Hematopoietic multipotent progenitor cell treated with erythropoietin and hydrocortisone succinate and interleukin-3 and kit ligand, for 15 days (in vitro differentiated cells): Measurements from ENCODE around the gene GDA.

ENCODE experiments used
- DNase-seq: peaks from one replicate; pipeline ENCODE4 v3.0.0-alpha.2; 2015; ENCODE audit warnings: low spot score

Gene GDA

DNA sequence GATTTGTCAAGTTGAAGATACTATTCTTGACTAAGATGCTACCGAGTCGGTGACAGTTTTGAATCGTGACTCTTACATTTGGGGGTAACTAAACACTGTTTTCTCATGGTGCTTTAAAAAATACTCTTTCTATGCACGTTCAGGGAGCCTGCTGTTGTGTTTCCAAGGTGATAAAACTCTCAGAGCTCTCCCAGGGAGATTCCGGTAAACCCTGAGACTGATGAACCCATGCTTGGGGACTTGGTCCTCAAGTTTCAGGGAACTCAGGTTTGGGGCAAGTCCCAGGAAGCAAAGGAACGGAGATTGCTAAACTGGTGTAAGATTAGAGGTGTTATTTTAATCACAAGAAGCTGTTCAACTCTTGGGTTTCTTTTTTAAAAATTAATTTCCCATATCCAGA, 1.4 kb downstream of the GDA start:
- DNase-seq, result no peak

DNA sequence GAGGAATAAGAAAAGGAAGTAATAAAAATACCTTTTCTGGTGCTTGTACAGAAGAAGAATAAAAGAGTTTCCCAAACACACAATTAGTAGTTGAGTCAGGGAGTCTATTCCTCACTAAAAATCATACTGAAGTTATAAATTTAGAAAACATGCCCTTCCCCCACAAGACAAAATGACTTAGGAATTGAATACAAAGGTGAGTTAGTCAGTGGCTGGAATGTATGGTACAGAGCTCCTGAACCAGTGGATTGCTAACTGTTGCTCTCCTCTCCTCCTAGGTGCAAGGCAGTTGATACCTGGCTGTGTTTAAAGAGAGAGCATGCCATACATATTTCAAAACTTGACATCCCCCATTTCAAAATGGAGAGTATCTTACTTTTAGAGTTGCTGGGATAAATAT, 1.9 kb downstream of the GDA start:
- no peak for DNase-seq

DNA sequence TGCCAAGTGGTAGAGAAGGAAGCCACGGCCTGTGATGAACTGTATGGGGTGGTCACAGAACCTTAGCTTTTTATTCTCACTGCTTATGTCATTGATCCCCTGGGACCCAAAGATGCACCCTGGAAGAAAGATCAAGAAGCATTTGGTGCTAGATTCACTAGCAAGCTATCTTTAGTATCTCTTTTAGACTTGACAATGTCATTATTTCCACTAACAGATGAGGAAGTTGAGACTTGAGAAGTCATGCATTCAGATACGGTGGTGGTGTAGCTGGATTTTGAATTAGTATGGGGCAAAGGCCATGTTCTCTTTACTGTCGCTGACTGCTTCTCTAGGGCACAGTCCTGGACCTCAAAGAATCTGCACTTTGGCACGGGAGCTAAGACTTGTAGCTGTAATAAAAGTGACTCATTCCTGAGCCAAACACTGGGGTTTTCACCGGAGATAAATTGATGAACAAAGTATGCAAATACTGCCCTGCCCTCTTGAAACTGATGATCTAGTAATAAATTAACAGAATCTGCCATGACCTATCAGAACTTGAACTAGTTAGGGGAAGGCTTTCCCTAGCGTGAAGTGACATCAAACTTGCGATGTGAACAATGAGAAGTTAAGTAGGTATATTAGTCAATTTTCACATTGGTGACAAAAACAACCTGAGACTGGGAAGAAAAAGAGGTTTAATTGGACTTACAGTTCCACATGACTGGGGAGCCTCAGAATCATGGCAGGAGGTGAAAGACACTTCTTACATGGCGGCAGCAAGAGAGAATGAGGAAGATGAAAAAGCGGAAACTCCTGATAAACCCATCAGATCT, 5.4 kb downstream of the GDA start:
- DNase-seq, result no peak

DNA sequence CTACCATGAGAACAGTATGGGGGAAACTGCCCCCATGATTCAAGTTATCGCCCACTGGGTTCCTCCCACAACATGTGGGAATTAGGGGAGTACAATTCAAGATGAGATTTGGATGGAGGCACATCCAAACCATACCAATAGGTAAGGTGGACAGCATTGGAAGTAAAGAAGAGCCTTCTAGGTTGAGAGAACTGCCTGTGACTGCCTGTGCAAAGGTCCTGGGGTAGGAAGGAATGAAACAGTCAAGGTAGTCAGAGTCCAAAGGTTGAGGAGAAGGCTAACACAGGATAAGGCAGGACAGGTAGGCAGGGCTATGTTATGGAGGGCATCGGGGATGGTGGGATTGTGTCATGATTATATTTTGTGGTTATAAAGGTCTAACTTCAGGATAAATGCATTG, 6.1 kb downstream of the GDA start:
- DNase-seq, result no peak

DNA sequence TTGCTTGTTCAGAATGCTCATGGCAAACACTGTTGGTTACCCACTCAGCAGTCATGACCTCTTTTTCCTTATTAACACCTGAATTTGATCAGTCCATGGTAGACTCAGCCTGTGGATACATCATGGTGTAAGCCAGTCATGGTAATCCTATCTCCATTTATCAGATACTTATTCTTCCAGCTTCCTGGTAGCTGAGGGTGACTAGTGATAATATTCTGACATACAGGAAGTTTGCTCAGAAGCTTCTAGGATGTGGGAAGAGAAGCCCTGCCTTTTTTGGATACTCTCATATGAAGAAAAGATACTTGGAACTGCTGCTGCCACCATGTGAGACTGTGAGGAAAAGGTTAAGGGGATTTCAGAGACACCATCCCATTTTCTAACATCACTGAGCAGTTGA, 7.3 kb downstream of the GDA start:
- no peak for DNase-seq

DNA sequence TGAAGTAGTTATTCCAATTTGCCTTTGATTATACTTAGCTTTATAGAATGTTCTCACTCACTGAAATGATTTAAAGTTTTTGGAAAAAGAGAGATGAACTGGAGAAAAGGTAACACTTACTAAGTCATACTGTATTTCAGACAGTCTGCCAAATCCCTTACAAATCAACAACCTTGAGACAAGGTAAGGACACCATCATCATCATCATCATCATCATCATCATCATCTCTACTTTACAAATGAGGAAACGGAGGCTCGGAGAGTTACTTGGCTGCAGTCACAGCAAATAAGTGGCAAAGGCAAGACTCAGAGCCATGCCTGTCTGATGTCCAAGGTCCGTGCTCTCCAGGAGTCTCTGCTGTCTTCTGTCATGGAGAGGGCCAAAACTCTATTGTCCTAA, 9.4 kb downstream of the GDA start:
- no peak for DNase-seq

DNA sequence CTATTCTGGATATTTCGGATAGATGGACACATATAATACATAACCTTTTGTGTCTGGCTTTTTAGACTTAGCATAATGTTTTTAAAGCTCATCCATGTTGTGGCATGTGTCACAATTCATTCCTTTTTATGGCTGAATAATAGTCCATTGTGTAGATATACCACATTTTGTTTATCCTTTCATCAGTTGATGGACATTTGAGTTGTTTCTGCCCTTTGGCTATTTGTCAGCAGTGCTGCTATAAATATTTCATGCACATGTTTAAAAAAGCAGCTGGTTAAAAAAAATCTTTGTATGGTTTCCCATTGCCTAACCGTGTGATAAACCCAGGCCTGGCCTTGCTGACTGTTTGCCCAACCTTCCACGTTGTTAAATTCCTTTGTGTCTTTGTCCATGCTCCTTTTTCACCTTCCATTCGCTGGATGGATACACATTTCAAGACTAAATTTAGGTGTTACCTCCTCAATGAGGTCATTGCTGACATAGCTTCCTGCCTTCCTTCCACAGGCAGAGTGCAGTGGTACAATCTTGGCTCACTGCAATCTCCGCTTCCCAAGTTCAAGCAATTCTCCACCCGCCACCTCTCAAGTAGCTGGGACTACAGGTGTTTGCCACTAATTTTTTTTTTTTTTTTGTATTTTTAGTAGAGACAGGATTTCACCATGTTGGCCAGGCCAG, 11.3 kb downstream of the GDA start:
- DNase-seq, result no peak

DNA sequence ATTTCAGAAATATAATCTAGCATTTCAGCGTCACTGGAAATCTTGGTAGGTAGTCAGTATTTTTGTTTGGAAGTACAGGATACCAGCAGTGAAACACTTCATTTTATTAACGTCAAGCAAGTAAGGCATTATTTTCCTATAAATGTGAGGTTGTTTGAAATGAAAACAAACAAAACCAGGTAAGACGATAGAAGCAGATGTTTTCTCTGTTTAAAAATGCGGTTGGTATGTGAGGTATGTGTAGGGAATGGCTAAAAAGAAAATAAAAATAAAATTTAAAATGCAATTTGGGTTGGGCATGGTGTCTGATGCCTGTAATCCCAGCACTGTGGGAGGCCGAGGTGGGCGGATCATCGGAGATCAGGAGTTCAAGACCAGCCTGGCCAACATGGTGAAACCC, 16.1 kb downstream of the GDA start:
- DNase-seq, result no peak

DNA sequence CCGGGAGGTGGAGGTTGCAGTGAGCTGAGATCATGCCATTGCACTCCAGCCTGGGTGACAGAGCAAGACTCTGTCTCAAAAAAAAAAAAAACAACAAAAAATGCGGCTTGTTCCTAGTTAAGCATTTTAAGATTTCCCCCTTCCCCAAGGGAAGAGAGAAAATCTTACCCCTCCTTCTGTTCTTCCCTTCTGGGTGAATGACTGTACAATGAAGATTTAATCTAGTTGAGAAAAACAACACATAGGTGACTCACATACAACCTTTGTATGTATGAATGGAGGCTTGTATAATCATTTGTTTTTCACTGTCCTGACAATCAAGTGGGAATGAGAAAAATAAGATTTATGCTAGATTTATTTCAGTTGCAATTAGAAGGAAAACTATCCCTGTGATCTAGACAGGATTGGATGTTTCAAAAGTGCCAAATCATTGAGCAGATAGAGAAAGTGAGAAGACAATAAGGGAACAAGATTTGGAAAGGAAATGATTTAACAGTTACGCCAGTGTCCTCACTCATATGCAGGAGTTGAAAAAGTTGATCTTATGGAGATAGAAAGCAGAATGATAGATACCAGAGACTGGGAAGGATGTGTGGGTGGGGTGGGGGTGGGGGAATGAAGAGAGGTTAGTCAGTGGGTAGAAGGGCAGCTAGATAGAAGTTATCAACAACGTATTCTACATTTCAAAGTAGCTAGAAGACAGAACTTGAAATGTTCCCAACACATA, 16.7 kb downstream of the GDA start:
- no peak for DNase-seq

DNA sequence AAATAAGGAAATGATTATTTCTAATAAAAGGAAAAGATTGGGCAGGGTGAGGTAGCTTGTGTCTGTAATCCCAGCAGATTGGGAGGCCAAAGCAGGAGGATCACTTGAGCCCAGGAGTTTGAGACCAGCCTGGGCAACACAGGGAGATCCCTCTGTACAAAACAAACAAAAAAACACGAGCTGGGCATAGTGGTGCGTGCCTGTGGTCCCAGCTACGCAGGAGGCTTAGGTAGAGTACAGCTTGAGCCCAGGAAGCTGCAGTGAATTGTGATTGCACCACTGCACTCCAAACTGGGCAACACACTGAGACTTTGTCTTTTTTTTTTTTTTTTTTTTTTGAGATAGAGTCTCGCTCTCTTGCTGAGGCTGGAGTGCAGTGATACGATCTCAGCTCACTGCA, 18.8 kb downstream of the GDA start:
- no peak for DNase-seq

DNA sequence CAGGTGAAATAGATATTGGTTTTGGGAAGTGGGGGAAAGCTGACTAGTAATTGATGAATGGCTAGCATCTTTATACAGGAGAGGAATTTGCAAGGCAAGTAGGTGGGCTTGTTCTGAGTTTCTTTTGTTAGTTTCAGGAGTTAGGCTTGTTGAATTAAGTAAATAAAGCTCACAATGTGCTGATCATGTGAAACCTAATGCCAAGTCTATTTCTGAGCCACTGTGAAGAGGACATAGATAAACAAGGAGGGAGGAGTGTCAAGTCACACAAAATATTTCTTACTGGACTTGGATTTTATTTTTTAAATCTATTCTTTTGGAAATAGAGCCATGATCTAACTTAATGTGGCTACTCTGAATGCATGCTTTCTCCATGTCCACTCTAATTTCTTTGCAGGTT, 19.9 kb downstream of the GDA start:
- DNase-seq, result no peak

DNA sequence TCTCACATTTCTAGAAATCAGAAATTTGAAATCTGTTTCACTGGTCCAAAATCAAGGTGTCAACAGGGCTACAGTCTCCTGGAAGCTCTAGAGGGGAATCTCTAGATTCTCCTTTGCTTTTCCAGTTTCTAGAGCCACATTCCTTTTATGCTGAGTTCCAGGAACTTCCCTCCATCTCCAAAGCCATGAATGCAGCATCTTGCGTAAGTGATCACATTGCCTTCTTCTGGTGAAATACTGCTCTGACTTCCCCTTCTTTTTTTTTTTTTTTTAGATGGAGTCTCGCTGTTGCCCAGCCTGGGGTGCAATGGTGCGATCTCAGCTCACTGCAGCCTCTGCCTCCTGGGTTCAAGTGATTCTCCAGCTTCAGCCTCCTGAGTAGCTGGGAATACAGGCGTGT, 23.8 kb downstream of the GDA start:
- DNase-seq, result no peak

DNA sequence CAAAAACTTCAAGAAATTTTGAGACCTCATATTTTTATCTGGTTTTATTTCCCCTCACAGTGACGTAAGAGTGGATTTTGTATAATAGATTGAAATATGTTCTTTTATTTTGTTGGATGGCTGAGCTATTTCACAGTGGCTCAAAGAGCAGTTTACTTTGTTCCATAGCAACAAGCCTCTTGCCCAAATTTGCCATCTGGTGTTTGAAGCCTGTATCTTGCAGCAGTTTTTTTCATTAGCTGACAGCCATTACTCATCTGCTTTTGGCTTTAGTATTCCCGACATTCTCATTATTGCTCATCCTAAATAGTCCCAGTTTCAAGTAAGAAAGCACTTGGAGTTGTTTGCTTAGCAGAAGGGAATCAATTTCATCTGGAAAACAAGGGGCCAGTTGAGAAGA, 36.3 kb downstream of the GDA start:
- no peak for DNase-seq

DNA sequence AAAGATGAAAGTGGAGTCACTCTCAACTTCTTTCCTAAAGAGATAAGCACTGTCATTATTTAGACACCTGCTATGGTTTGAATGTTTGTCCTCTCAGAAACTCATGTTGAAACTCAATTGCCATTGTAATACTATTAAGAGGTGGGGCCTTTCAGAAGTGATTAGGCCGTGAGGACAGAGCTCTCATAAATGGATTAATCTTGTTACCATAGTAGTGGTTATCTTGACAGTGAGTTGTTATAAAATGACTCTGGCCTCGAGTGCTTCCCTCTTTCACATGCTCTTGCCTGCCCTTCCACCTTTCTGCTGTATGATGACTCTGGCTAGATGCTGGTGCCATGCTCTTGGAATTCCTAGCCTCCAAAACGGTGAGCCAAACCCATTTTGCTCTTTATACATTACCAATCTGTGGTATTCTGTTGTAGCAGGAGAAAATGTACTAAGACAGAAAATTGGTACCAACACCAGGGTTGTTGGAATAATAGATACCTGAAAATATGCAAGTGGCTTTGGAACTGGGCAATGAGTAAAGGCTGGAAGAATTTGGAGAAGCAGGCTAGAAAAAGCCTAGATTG, 38.0 kb downstream of the GDA start:
- DNase-seq, result no peak

DNA sequence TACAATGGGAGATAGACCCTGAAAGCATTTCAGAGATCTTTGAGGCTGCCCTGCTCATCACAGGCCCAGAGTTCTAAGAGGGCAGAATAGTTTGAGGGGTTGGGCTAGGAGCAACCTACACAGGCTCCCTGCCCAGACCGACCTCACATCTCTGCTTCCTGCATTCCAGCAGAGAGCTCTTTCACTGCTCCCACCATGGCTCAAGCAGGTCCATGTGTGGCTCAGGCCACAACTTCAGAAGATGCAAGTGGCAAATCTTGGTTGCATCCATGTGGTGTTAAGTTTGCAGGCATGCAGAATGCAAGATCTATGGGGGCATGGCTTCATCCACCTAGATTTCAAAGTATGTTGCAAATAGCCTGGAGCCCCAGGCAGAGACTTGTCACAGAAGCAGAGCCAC, 39.0 kb downstream of the GDA start:
- no peak for DNase-seq

DNA sequence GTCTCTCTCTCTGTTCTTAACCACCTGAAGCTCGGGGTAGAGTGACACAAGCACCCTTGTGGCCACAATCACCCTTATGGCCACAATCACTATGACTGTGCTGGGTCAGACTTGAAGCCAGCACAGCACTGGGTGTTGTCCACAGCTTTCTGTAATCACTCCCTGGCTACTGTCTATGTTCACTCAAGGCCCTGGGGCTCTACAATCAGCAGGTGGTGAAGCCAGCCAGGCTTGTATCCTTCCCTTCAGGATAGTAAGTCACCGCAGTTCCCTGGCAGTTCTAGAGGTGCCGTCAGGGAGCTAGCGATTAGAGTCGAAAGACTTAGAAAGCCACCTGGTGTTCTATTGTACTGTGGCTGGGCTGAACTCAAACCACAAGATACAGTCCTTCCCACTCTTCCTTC, 44.2 kb downstream of the GDA start:
- DNase-seq, result no peak

DNA sequence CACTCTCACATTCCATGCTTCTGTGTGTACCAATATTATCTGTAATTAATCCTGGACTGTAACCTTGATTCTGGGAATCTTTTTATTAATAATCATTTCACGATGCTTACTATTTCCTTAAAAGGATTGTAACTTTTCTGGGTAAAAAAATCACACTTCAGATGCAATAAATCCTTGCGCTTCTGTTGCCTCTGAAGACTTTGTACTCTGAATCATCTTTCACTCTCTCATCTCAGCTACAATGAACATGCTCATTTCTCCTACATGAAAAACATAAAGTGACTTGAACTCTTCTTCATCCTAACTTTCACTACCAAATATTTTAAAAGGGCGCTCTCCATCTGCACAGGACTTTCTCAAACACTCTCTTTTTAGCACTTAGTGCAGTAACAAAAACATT, 50.0 kb downstream of the GDA start:
- DNase-seq, result no peak

DNA sequence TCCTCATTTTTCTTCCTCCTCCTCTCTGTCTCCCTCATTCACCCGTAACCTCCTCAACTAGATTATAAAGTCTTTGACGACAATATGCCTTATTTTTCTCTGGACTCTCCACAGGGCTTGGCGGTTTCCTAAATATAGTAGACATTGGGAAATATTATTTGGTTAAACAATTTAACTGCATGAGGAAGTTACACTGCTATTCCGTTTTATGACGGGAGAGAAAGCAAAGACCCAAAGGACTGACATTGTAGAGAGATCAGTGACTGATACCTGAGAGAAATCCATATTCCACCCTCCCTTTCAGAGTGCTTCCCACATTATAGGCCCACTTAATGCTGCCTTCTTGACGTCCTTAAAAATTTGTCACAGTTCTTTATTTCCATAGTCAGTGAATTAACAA, 51.2 kb downstream of the GDA start:
- DNase-seq, result no peak

DNA sequence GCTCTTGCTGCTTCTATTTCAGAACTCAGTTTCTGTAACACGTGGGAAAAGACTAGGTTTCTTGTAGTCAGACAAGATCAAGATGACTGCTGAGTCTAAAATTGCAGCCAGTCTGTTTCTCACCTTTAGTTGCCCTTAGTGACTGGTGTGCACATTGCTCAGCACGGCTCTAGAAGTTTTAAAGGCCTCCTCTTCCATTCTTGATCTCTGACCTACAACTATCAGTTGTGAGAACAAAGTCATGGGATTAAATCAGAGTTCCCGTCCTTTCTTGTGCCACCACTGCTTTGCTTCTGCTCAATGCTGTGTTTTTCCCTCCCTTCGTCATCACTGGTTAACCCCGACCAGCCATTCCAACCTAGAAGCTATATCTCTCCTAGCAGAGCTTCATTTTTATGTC, 52.8 kb downstream of the GDA start:
- no peak for DNase-seq

DNA sequence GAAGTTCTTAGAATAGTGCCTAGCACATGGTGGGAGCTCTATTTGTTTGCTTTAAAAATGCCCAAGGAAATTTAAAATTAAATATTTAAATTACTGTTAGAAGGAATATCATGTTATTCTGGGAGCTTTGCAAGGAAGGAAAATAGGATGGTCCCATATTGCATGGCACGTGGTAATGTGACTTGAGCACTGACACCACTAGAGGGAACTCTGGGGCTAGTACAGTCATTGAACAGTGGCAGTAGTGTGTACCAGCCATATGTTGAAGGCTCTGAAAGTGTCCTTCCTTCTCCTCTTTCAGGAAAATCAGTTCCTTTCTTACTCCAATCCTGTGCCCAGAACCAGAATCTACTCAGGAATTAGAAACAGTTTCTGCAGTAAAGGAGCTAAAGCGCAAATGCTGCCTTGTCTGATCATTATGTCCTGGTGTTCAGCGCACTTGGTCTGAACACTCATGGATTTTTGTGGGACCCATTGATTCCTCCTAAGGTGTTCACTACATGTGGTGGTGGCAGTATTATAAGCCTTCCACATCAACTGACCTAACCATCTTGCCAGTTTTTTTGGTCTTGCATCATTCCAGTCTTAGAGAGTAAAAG, 54.1 kb downstream of the GDA start:
- no peak for DNase-seq

DNA sequence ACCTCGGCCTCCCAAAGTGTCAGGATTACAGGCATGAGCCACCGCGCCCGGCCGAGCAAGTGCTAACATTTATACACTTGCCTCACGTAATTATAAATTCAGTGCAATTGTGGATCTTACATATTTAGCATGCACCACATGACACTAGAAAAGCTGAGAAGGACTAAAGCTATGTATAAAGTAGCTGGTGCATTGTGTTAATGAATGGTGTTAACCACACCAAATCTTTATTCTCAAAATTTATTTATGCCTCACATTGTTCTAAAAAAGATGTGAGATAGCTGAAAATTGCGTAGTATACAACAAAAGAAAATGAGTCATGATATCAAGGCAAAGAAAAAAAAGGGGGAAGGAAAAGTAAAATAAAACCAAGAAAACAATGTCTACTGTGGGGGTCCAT, 54.8 kb downstream of the GDA start:
- no peak for DNase-seq

DNA sequence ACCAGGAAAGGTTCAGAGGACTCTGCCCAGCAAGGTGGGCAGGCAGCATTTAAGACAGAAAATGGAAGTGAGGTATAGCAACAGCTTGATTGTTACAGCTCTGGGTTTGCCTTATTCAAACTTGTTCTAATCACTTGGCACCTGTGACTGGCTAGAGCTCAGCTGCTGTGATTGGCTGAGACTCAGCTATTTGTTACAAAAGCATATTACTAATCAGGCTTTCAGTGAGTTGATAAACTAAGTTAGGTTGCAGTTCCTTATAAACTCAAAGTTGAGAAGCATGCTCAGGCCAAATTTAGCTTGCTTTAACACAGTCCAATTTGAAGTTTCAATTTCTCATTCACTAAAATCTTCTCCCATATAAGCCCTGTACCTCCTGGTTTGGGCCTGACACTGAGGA, 56.3 kb downstream of the GDA start:
- DNase-seq, result no peak

DNA sequence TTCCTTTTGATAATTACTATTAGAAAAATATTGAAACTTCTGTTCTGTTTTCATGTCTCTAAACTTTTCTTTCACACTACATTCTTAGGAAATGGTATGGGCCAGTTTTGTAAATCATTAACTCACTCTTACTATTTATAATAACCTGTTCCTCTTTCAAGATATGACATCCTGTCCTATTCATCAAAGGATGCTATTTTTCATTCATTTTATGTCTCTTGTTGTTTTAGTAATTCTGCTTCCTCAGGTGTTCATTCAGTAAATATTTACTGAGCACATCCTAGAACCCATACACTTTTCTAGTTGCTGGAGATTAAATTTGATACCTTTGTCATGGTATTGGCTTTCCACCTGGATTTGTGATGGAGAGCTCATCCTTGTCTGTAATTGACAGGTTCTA, 58.0 kb downstream of the GDA start:
- no peak for DNase-seq
